Measurements from ENCODE around the gene PUSL1.

The PUSL1 gene

GRCh38 chr1:1347026-1347595 is 38.7 kb downstream of the PUSL1 start:
- ChIA-PET CTCF (no interaction called here), POLR2A (ENCODE audit: low non-redundant PET) (interaction anchor here (0.8 kb wide), 1 partner anchor 28 kb away, joined by 4 read pairs; the partner anchor contains the start of gene AURKAIP1)
- TF ChIP-seq, protein P1, sequence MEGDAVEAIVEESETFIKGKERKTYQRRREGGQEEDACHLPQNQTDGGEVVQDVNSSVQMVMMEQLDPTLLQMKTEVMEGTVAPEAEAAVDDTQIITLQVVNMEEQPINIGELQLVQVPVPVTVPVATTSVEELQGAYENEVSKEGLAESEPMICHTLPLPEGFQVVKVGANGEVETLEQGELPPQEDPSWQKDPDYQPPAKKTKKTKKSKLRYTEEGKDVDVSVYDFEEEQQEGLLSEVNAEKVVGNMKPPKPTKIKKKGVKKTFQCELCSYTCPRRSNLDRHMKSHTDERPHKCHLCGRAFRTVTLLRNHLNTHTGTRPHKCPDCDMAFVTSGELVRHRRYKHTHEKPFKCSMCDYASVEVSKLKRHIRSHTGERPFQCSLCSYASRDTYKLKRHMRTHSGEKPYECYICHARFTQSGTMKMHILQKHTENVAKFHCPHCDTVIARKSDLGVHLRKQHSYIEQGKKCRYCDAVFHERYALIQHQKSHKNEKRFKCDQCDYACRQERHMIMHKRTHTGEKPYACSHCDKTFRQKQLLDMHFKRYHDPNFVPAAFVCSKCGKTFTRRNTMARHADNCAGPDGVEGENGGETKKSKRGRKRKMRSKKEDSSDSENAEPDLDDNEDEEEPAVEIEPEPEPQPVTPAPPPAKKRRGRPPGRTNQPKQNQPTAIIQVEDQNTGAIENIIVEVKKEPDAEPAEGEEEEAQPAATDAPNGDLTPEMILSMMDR (conservative IDR thresholded peaks at IDR 0.05; ENCODE audit: low read depth), result no peak
- peak overlapping the region; percentile 98 for H3K27ac ChIP-seq
- DNase-seq (ENCODE audit: low spot score), result no peak

DNA sequence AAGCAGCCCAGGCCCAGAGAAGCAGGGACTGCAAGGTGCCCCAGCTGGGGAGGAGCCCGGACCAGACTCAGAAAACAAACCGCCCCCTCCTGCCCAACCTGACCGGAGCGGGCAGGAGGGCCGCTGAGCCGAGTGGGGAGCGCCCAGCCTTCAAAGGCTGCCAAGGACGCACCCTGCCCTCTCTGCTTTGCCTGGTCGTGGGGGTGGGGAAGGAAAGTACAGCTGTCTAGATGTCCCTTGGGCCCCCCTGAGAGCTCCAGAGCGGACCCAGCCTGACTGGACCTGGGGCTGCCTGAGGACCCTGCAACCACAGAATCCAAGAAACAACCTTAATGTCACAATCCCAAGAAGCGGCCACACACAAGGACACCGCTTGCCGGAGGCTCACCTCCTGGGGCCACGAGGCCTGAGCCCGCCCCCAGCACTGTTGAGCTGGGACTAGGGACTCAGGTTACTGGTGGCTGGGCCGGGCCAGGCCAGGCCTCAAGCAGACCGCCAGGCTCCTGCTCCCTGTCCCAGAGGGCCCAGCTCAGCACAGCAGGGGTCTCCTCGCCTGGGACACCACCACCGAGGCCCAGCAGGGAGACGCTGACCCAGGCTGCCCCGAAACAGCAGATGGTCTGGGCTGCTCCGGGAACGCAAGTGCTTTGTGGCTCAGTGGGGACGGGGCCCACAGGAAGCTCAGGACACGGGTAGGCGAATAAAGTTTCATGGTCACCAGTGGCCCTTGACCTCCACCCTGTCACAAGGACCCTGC is 39.4 kb downstream of the PUSL1 start:
- TF ChIP-seq, protein P1 (conservative IDR thresholded peaks at IDR 0.05; ENCODE audit: low read depth), result no peak
- no peak for DNase-seq (ENCODE audit: low spot score)
- peak overlapping the region; percentile 98 for H3K27ac ChIP-seq
- CTCF ChIA-PET, result interaction anchor here (0.6 to 1.4 kb wide), 6 partner anchors 17 to 281 kb away, joined by 3 to 6 read pairs (median 3); partner anchors contain the start of gene AURKAIP1
- POLR2A ChIA-PET (ENCODE audit: low non-redundant PET), result interaction anchor here (0.8 to 1.1 kb wide), 2 partner anchors 28 to 39 kb away, joined by 3 to 4 read pairs; partner anchors contain the start of gene AURKAIP1

- no peak for DNase-seq (ENCODE audit: low spot score)
- CTCF ChIA-PET, result interaction anchor here (0.6 to 1.4 kb wide), 8 partner anchors 18 to 282 kb away, joined by 3 to 6 read pairs (median 3); partner anchors contain the start of gene AURKAIP1
- TF ChIP-seq, protein P1 (conservative IDR thresholded peaks at IDR 0.05; ENCODE audit: low read depth), result no peak
- H3K27ac ChIP-seq, result peak overlapping the region; percentile 98
- POLR2A ChIA-PET (ENCODE audit: low non-redundant PET), result interaction anchor here (1.1 kb wide), 1 partner anchor 39 kb away, joined by 3 read pairs; no protein-coding TSS in a partner anchor
Measured at GRCh38 chr1:1348420-1349255, 40.2 kb downstream of the PUSL1 start.

DNA sequence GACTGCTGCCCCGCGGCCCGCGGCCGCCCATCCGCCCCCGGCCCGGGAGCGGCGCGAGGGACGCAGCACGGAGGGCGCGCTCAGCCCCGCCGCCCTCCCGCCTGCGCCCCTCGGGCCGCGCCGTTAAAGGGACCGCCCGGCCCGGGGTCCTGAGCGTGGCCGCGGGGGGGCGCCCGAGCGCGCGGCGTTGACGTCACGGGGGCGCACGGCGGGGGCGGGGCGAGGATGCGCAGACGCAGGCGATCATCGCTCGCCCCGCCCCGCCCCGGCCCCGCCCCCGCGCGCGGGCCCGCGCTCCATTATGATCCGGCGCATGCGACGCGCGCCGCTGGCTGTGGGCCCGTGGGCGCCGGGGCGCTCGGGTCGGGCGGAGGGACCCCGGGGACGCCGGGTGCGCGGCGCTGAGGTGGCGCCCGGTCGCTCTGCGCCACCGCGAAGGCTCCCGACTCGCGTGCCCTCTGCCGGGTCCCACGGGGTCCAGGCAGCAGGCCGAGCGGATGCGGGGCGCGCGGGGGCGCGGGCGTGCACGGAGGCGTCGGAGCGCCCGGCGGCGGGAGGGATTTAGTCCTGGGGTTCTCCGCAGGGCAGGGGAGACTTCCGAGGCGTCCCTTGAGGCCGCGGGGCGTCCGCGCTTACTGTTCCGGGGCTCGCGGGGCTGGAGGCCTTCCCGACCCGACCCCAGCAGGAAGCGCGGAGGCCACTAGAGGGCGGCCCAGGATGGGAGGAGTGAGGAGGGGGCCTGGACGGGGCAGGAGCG is 41.0 kb downstream of the PUSL1 start, which contains the start of gene DVL1:
Gene DVL1, minus strand, starts transcription at position 163 of the 757 bp plus-strand sequence. CDS start 353 bp downstream, outside the sequence.
- CTCF ChIA-PET, result interaction anchor here (0.6 kb wide), 2 partner anchors 50 to 64 kb away, joined by 3 to 4 read pairs; no protein-coding TSS in a partner anchor
- TF ChIP-seq, protein P1 (conservative IDR thresholded peaks at IDR 0.05; ENCODE audit: low read depth), result peak; percentile 65
- H3K27ac ChIP-seq, result peak within 1 kb of the TSS; percentile 98
- peak; percentile 68 for DNase-seq (ENCODE audit: low spot score)
- POLR2A ChIA-PET (ENCODE audit: low non-redundant PET), result no interaction called here

DNA sequence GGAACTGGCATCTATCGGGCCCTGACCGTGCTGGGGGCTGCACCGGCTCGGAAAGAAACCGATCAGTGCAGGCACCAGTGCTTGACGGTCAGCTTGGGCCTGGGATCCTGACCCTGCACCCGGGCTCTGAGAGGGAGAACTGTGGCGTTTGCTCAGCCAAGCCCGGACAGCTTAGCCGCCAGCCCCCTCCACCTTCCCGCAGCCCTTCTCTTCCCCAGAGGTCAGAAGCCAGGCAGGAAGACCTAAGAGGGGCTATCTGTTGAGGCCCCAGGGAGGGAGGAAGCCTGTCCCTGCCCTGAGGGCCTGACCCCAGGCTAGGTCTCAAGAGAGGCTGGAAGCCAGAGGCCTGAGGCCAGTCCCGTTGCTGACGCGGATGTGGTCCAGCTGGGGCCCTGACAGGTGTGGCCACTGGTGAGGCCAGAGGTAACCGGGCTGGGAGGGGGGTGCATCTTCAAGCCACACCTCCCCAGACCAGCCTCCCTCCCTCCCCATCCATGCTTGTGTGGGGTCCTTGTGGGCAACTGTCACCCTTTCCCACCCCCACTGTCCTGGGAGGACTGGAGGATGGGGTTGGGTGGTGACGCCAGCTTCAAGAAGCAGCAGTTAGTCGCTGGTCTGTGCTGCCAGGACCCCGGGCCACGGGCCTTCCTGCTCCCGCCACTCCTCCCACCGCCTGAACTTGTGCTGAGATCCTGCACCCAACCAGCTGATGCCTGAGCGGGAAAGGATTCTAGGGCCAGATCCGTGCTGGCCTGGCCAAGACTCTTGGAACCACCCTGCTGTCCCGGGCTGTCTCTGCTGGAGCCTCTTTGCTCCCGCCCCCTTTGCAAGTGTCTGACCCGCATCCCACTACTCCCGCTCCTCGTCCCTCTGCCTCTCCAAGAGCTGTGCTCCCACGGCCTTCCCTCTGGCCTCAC is 43.4 kb downstream of the PUSL1 start:
- no peak for DNase-seq (ENCODE audit: low spot score)
- TF ChIP-seq, protein P1 (conservative IDR thresholded peaks at IDR 0.05; ENCODE audit: low read depth), result no peak
- POLR2A ChIA-PET (ENCODE audit: low non-redundant PET), result interaction anchor here (0.6 kb wide), 1 partner anchor 18 kb away, joined by 7 read pairs; no protein-coding TSS in a partner anchor
- CTCF ChIA-PET, result interaction anchor here (0.6 to 1.4 kb wide), 3 partner anchors 21 to 153 kb away, joined by 3 to 10 read pairs (median 3); no protein-coding TSS in a partner anchor
- peak overlapping the region; percentile 64 for H3K27ac ChIP-seq

All from RWPE1 (cell line).